Spleen (tissue), 11 donors: ENCODE measurements around the gene TFB1M. TPM values are rescaled to one million over a fixed set of nuclear protein-coding genes. Genes with fewer than 3 reads are reported as not detected.

Experiments
- DNase-seq: peaks from one replicate; pipeline ENCODE4 v3.0.0-alpha.2; 2020
- H3K27ac ChIP-seq, 8 donors: fragments of 200-600 bp; sonication (generic) in 7 of 8; 1 replicate in 4 of 8; 2 replicates in 4 of 8; pipeline versions ENCODE4 v1.5.0 to v1.8.0; 2016 to 2021; ENCODE audit warnings: inconsistent platforms in 4 of 8, mild to moderate bottlenecking in 4 of 8, moderate library complexity in 1 of 8
- H3K27me3 ChIP-seq, 7 donors: fragments of 200-600 bp; sonication (generic) in 6 of 7; replicated peaks in 1 of 7; 1 replicate in 4 of 7; 2 replicates in 3 of 7; pipeline versions ENCODE4 v1.5.0 to v1.8.0; 2016 to 2021; ENCODE audit warnings: inconsistent platforms in 3 of 7, mild to moderate bottlenecking in 1 of 7
- H3K36me3 ChIP-seq, 6 donors: fragments of 200-600 bp; sonication (generic) in 5 of 6; 1 replicate in 4 of 6; 2 replicates in 2 of 6; pipeline versions ENCODE4 v1.5.0 to v1.8.0; 2016 to 2021; ENCODE audit warnings: inconsistent platforms in 2 of 6
- H3K4me1 ChIP-seq, 6 donors: fragments of 200-600 bp; sonication (generic) in 5 of 6; 1 replicate in 3 of 6; 2 replicates in 3 of 6; pipeline versions ENCODE4 v1.5.0 to v1.8.0; 2016 to 2021; ENCODE audit warnings: inconsistent platforms in 3 of 6
- H3K4me3 ChIP-seq, 8 donors: fragments of 200-600 bp; sonication (generic) in 7 of 8; 1 replicate in 4 of 8; 2 replicates in 4 of 8; pipeline versions ENCODE4 v1.5.0 to v1.8.0; 2016 to 2021; ENCODE audit warnings: inconsistent platforms in 4 of 8, mild to moderate bottlenecking in 4 of 8, moderate library complexity in 2 of 8
- H3K9me3 ChIP-seq, 8 donors: fragments of 200-600 bp; sonication (generic) in 7 of 8; 1 replicate in 4 of 8; 2 replicates in 4 of 8; pipeline versions ENCODE4 v1.5.0 to v1.8.0; 2016 to 2021; ENCODE audit warnings: inconsistent platforms in 4 of 8
- POLR2A ChIP-seq, 3 donors: fragments of 450-650 bp; IDR thresholded peaks; one replicate each; pipeline ENCODE4 v1.5.1; 2017; ENCODE audit warnings: antibody characterized with exemption in 3 of 3, mild to moderate bottlenecking in 1 of 3
- POLR2AphosphoS5 ChIP-seq, 3 donors: sonication (generic); formaldehyde crosslinking; IDR thresholded peaks; one replicate each; pipeline ENCODE4 v1.5.1; 2017; ENCODE audit warnings: antibody characterized with exemption in 3 of 3
- WGBS, 5 donors: extraction: QIAGEN DNeasy Blood & Tissue Kit in 3 of 5; methylation state at CpG; one replicate each; pipeline versions ENCODE4 v1.1.5 to v1.1.7; 2013 to 2018; 5-methylcytosine and 5-hydroxymethylcytosine counted together
- intact Hi-C: fragments of 100-400 bp; cut with DNase I; formaldehyde crosslinking; loops from one replicate; pipeline ENCODE4 v1.15.0; 2023; ENCODE audit warnings: low total_unique reads
- polyA plus RNA-seq, 3 donors: library from polyadenylated mRNA; stranded (reverse); fragments of 200-250 nt; gene quantifications; one replicate each; pipeline ENCODE4 v1.2.1, GENCODE V29; 2013
- total RNA-seq, 7 donors: library from RNA; depleted of rRNA in 3 of 7; stranded (reverse); fragments of >200 nt in 3 of 7; fragmentation: NEBNext Ultra II Directional in 4 of 7; extraction: Animal tissue kit (Norgen Biotek cat#: 25700) in 4 of 7; gene quantifications; one replicate each; pipeline versions ENCODE4 v1.1.0 to v1.2.1, GENCODE V29; 2016 to 2021
- TF ChIP-seq, protein P1 (sequence below), 11 experiments: fragments of 200-600 bp in 7 of 11; fragments of 450-650 bp in 4 of 11; sonication (generic) in 4 of 11; IDR thresholded peaks in 8 of 11; conservative IDR thresholded peaks in 3 of 11; 1 replicate in 7 of 11; 2 replicates in 4 of 11; pipeline versions ENCODE4 v1.4.0 to v1.8.0; 2016 to 2021; ENCODE audit warnings: antibody characterized with exemption in 11 of 11, inconsistent platforms in 4 of 11, mild to moderate bottlenecking in 1 of 11
- donor health status: healthy with polysubstance abuse.
- donor health status: DM: no; HTN: no; CAD: no; lungs with moderate emphysema.
- donor health status: DM: no; HTN: no; CAD: no.
- donor health status: Bipolar disorder and iron deficiency.
- donor health status: healthy.
- donor health status: DM: no; HTN: no; CAD: no.
- donor health status: DM: yes; HTN: yes; CAD: no.

Gene TFB1M
- total and polyA plus RNA-seq, 10 donors = 11.4 to 39.2 (median 21.0) TPM

DNA sequence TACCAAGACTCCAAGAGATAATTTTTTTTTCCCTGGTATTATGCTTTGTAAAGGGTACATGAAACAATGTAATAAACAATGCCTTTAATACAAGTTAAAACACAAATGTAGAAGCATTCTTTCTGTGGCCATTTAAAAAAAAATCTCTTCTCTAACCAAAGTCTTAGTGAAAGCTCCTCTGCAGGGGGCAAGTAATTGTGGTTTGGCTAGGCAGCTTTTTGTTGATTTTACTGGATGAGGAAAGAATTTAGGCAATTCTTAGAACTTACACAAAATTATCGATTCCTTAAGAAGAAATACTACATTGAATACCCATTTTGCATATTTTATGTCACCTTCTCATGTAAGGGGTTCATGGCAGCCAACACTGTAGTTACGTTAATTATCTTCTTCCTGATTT lies 12.4 kb downstream of the TFB1M start:
- no peaks in the 10 kb centered on the region for H3K9me3 ChIP-seq
- no peaks in the 10 kb centered on the region for H3K4me1 ChIP-seq
- intact Hi-C loops = no loop called here
- peaks cover 0 to 85% (median 33%) of the 10 kb centered on the region in 6 donors for H3K36me3 ChIP-seq
- 86 to 98% (median 97%) methylated on average over 2 of the region's 2 CpGs for WGBS, 5 donors
- no peak overlapping the region for H3K27ac ChIP-seq
- no peak for DNase-seq
- H3K4me3 ChIP-seq = no peak overlapping the region
- H3K27me3 ChIP-seq = no peaks in the 10 kb centered on the region
- TF ChIP-seq POLR2A (IDR thresholded peaks at IDR 0.05) (no peak), POLR2AphosphoS5 (IDR thresholded peaks at IDR 0.05) (no peak)

DNA sequence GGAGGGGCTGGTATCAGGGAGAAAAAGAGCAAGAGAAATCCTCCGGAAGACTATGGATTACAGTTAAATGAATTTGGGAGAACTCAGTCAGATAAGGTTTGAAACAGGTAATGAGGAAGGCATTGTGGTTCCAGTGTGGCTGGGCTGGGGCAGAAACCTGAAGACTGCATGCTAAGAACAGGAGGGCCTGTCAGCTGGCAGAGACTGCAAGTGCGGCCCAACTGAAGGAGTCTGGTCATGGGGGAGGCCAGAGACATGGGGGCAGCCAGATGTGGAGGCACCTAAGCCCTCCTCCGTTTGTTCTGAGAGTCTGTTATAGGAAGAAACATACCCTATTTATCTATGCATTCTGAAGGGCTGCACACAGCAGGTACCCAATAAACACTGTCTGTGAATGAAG lies 16.6 kb downstream of the TFB1M start:
- TF ChIP-seq POLR2AphosphoS5 (IDR thresholded peaks at IDR 0.05) = no peak
- TF ChIP-seq, protein P1, sequence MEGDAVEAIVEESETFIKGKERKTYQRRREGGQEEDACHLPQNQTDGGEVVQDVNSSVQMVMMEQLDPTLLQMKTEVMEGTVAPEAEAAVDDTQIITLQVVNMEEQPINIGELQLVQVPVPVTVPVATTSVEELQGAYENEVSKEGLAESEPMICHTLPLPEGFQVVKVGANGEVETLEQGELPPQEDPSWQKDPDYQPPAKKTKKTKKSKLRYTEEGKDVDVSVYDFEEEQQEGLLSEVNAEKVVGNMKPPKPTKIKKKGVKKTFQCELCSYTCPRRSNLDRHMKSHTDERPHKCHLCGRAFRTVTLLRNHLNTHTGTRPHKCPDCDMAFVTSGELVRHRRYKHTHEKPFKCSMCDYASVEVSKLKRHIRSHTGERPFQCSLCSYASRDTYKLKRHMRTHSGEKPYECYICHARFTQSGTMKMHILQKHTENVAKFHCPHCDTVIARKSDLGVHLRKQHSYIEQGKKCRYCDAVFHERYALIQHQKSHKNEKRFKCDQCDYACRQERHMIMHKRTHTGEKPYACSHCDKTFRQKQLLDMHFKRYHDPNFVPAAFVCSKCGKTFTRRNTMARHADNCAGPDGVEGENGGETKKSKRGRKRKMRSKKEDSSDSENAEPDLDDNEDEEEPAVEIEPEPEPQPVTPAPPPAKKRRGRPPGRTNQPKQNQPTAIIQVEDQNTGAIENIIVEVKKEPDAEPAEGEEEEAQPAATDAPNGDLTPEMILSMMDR (IDR thresholded peaks at IDR 0.05 in 8 of 11, conservative IDR thresholded peaks at IDR 0.05 in 3 of 11) = no peak
- no peak for TF ChIP-seq POLR2A (IDR thresholded peaks at IDR 0.05)
- Histone ChIP-seq H3K4me3 (no peak overlapping the region), H3K4me1 (no peaks in the 10 kb centered on the region), H3K27ac (no peak overlapping the region), H3K9me3 (no peaks in the 10 kb centered on the region), H3K36me3 (peaks cover 0 to 95% (median 42%) of the 10 kb centered on the region in 6 donors), H3K27me3 (no peaks in the 10 kb centered on the region)
- DNase-seq = no peak
- intact Hi-C loops = no loop called here
- WGBS, 5 donors = 88 to 96% (median 91%) methylated on average over 3 of the region's 3 CpGs

DNA sequence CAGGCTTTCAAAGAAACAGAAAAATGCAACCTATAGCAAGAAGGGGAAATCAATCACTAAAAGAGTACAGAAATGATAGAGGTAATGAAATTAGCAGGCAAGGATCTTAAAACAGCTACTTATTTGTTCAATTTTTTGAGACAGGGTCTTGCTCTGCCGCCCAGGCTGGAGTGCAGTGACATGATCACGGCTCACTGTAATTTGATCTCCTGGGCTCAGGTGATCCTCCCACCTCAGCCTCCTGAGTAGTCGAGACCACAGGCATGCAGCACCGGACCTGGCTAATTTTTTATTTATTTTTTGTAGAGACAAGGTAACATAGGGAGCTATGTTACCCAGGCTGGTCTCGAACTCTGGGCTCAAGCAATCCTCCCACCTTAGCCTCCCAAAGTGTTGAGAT lies 21.6 kb downstream of the TFB1M start:
- Histone ChIP-seq H3K36me3 (peaks cover 0 to 96% (median 49%) of the 10 kb centered on the region in 6 donors), H3K4me3 (no peak overlapping the region), H3K27me3 (no peaks in the 10 kb centered on the region), H3K4me1 (no peaks in the 10 kb centered on the region), H3K27ac (no peak overlapping the region), H3K9me3 (no peaks in the 10 kb centered on the region)
- intact Hi-C loops = no loop called here
- WGBS, 5 donors = 69 to 97% (median 79%) methylated on average over 5 of the region's 5 CpGs
- DNase-seq = no peak
- TF ChIP-seq POLR2A (IDR thresholded peaks at IDR 0.05) = no peak
- no peak for TF ChIP-seq POLR2AphosphoS5 (IDR thresholded peaks at IDR 0.05)
- TF ChIP-seq, protein P1 (IDR thresholded peaks at IDR 0.05 in 8 of 11, conservative IDR thresholded peaks at IDR 0.05 in 3 of 11) = no peak

DNA sequence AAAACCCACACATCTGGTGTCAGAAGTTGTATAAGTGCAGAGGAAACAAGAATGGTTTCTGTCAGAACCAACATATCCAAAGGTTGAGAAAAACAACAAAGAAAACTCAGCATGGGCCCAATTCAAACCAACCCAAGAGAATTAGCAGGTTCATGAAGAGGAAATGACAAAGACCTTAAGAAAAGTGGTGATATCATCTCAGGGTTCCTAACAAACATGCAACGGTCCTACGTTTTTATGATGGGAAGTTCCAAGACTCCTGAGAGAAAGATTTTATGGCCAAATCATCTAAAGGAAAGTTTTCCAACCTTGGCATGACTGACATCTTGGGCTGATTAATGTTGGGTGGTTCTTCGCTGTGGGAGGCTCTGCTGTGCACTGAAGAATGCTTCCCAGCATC lies 23.0 kb downstream of the TFB1M start:
- no peak for DNase-seq
- H3K36me3 ChIP-seq = peaks cover 0 to 84% (median 38%) of the 10 kb centered on the region in 6 donors
- intact Hi-C loops = no loop called here
- TF ChIP-seq, protein P1 (IDR thresholded peaks at IDR 0.05 in 8 of 11, conservative IDR thresholded peaks at IDR 0.05 in 3 of 11) = no peak
- no peak for TF ChIP-seq POLR2AphosphoS5 (IDR thresholded peaks at IDR 0.05)
- 87 to 95% (median 91%) methylated on average over 3 of the region's 3 CpGs for WGBS, 5 donors
- H3K9me3 ChIP-seq = no peaks in the 10 kb centered on the region
- H3K27me3 ChIP-seq = no peaks in the 10 kb centered on the region
- H3K4me3 ChIP-seq = no peak overlapping the region
- no peaks in the 10 kb centered on the region for H3K4me1 ChIP-seq
- H3K27ac ChIP-seq = no peak overlapping the region

DNA sequence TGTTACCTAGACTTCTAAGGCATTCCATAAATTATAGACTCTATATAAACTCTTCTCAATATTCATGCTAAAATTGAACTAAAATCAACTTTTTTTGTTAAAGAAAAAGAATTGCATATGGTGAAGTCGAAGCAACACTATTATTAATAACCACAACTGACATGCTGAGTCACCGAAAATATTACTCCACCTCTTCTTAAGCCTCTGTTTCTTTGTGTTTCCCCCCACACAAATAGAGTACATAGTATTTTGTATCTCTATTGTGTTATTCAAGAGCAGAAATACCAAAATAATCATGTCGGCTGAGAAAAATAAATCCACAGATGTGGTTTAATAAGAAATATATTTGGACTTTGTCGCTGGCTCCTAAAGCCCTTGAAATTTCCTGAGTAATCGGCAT lies 23.8 kb downstream of the TFB1M start:
- TF ChIP-seq POLR2A (IDR thresholded peaks at IDR 0.05) (no peak), POLR2AphosphoS5 (IDR thresholded peaks at IDR 0.05) (no peak)
- TF ChIP-seq, protein P1 (IDR thresholded peaks at IDR 0.05 in 8 of 11, conservative IDR thresholded peaks at IDR 0.05 in 3 of 11) = no peak
- Histone ChIP-seq H3K4me3 (no peak overlapping the region), H3K4me1 (no peaks in the 10 kb centered on the region), H3K27me3 (no peaks in the 10 kb centered on the region), H3K36me3 (peaks cover 0 to 80% (median 37%) of the 10 kb centered on the region in 6 donors), H3K27ac (no peak overlapping the region), H3K9me3 (no peaks in the 10 kb centered on the region)
- 91 to 97% (median 95%) methylated on average over 5 of the region's 5 CpGs for WGBS, 5 donors
- no peak for DNase-seq
- intact Hi-C loops = no loop called here
